SK-N-SH (cell line): ENCODE measurements around the gene C4orf36.

Source experiments
- FOXJ3 ChIP-seq: sonication (generic); formaldehyde crosslinking; IDR thresholded peaks from 2 replicates; pipeline ENCODE4 v1.5.1; 2020; ENCODE audit warnings: mild to moderate bottlenecking, missing genetic modification reagents
- POLR2AphosphoS5 ChIP-seq: IDR thresholded peaks from 2 replicates; pipeline ENCODE4 v1.6.1; 2012; ENCODE audit warnings: low read depth, low read length
- TF ChIP-seq, protein P1 (sequence below): IDR thresholded peaks from 2 replicates; pipeline ENCODE4 v1.6.1; 2012; ENCODE audit warnings: mild to moderate bottlenecking, low read depth, low read length, moderate library complexity

DNA sequence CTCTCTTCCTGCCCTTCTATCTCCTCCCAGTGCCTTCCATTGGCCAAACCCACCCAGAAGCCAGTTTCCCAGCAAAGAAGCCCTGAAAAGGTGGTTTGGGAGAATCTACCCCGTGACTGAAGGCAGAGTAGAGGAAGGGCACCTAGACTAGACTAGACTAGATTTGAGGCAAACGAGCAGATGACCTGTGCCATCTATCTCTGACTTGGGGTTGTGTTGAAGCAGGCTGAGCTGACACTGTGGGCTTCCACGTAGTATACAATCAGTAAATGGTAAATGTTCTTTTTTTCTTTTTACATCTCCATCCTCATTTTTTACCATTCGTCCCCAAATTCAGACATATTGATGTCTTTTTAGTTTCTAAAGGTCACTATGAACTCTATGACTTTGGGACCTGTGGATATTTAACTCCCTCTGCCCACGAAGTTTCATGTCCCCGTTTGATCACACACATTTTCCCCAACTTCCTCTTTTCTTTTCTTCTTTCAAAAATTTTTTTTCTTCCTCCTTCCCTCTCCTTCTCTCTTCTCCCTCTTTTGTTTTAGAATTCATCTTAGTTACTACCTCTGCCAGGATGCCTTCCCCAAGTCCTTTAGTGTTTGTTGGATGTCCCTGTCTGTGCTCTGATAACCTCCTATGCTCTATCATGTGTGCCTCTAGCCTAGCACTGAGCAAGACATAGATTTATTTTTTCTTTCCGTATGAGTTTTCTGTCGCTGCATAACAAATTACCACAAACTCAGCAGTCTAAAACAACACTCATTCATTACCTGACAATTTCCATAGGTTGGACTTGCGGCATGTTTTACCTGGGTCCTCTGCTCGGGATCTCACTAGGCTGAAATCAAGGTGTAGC, 36.4 kb upstream of the C4orf36 start:
- TF ChIP-seq FOXJ3 (CRISPR knock-in tag) (no peak), POLR2AphosphoS5 (no peak)
- TF ChIP-seq, protein P1, sequence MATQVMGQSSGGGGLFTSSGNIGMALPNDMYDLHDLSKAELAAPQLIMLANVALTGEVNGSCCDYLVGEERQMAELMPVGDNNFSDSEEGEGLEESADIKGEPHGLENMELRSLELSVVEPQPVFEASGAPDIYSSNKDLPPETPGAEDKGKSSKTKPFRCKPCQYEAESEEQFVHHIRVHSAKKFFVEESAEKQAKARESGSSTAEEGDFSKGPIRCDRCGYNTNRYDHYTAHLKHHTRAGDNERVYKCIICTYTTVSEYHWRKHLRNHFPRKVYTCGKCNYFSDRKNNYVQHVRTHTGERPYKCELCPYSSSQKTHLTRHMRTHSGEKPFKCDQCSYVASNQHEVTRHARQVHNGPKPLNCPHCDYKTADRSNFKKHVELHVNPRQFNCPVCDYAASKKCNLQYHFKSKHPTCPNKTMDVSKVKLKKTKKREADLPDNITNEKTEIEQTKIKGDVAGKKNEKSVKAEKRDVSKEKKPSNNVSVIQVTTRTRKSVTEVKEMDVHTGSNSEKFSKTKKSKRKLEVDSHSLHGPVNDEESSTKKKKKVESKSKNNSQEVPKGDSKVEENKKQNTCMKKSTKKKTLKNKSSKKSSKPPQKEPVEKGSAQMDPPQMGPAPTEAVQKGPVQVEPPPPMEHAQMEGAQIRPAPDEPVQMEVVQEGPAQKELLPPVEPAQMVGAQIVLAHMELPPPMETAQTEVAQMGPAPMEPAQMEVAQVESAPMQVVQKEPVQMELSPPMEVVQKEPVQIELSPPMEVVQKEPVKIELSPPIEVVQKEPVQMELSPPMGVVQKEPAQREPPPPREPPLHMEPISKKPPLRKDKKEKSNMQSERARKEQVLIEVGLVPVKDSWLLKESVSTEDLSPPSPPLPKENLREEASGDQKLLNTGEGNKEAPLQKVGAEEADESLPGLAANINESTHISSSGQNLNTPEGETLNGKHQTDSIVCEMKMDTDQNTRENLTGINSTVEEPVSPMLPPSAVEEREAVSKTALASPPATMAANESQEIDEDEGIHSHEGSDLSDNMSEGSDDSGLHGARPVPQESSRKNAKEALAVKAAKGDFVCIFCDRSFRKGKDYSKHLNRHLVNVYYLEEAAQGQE: no peak
